ENCODE results near the gene ABCB11.
"Not testable (repeated sequence)": the region's sequence is repeated elsewhere in the genome, so short reads cannot be mapped to it uniquely, and the experiment has no call there.

The ABCB11 gene

DNA sequence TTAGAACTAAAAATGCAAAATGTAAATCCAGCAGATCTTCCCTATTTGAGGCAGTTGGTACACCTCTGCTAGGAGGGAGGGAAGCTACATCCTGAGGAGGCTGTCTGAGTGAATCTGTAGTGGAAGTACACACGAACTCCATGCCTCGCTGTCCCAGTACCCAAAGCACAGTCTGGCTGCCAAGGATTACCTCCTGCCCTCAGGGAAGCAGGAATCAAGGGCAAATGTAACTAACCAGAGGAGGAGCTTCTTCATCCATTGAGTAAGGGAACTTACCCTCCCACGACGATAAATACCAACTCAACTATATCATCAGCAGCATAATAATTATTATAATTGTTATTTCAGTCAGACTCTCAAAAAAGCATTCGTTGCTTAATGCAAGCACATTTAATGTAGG lies 40.3 kb upstream of the ABCB11 start:
- TF ChIP-seq, protein P1, sequence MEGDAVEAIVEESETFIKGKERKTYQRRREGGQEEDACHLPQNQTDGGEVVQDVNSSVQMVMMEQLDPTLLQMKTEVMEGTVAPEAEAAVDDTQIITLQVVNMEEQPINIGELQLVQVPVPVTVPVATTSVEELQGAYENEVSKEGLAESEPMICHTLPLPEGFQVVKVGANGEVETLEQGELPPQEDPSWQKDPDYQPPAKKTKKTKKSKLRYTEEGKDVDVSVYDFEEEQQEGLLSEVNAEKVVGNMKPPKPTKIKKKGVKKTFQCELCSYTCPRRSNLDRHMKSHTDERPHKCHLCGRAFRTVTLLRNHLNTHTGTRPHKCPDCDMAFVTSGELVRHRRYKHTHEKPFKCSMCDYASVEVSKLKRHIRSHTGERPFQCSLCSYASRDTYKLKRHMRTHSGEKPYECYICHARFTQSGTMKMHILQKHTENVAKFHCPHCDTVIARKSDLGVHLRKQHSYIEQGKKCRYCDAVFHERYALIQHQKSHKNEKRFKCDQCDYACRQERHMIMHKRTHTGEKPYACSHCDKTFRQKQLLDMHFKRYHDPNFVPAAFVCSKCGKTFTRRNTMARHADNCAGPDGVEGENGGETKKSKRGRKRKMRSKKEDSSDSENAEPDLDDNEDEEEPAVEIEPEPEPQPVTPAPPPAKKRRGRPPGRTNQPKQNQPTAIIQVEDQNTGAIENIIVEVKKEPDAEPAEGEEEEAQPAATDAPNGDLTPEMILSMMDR (IDR thresholded peaks at IDR 0.05; ENCODE audit: borderline replicate concordance, insufficient read depth, low read depth, low read length) = no peak
- H3K4me3 ChIP-seq (ENCODE audit: low read depth, low read length) = no peak overlapping the region

DNA sequence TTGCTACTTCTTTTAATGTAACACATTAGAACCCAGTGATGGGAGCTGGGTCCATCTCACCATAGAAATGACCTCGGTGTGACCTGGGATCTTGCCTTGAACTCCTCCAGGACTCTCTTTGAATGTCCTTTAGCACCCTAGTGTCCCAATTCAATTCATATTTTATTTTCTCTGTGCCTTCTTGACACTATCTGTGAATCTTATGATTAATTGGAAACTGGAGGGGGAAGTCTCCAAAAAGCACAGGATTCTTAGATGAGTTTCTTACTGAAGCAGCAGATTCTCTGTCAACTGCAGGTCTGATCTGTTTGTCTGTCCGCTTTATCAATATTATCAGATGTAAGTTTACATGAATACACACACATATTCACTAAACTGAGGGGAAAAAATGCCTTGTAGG lies 38.7 kb upstream of the ABCB11 start:
- TF ChIP-seq, protein P1 (IDR thresholded peaks at IDR 0.05; ENCODE audit: borderline replicate concordance, insufficient read depth, low read depth, low read length) = no peak
- no peak overlapping the region for H3K4me3 ChIP-seq (ENCODE audit: low read depth, low read length)

DNA sequence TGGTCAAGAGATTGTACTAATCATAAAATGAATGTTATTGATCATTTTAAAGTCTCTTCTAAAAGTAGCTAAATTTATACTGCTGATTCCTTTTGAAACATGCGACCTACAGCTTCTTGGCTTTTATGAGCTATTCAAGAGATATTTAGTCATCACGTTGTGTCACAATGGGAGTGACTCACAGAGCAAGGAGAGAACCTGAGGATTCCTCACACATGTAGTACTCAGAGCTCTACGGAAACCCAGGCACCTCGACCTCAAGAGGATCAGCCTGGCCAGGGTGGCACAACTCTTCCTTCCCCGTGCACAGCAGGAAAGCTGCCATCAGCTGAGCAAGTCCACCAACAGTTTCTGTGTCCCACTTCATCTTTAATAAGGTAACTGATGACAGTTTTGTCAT lies 38.2 kb upstream of the ABCB11 start, which contains the start of gene DHRS9:
Gene DHRS9 (plus strand): TSS at position 223 of the 400 bp plus-strand sequence. CDS start 12,019 bp downstream, outside the sequence.
- TF ChIP-seq, protein P1 (IDR thresholded peaks at IDR 0.05; ENCODE audit: borderline replicate concordance, insufficient read depth, low read depth, low read length) = no peak
- no peak within 1 kb of the TSS for H3K4me3 ChIP-seq (ENCODE audit: low read depth, low read length)

DNA sequence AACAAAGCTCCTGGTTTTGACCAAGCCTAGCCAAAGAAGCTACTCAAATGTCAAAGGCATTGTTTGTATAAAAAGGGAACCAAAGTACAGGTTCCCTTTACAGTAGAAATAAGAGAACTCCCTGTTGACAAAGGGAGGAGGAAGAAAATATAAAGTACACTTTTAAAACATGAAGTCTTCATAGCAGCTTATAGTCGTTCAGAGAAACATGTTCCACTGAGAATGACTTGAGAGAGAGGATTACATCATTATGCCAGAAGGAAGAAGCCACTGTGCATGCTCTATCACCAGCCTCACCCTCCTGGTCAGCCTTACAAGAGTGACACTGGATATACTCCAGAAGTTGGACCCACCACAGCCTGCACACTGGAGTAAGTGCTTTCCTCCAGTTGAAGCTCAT lies 35.8 kb upstream of the ABCB11 start:
- no peak overlapping the region for H3K4me3 ChIP-seq (ENCODE audit: low read depth, low read length)
- TF ChIP-seq, protein P1 (IDR thresholded peaks at IDR 0.05; ENCODE audit: borderline replicate concordance, insufficient read depth, low read depth, low read length) = no peak

DNA sequence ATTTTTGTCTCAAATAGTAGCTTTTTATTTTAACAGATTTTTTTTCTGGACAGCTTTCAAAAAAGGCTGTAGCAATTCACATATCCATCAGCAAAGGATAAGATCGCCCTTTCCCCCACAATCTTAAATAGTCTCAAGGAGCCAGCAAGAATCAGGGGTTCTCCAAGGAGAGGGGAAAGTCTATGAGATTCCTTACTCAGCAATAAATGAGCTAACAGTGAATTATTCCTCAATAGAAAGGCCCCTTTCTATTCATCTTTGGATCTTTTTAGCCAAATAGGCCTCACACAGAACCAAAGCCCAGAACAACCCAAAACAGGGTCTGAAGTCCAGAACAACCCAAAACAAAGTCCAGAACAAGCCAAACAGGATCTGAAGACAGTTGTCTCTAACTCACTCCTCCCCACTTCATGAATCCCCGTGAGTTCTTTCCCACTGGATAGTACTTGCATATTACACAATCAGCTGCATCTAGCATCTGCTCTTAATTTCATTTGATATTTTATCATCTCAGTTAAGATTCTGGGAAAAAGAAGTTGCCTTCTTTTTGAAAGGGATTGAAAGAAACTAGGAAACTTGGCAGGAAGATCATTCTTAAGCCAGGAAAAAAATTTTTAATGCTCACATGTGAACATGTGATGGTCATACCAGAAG lies 34.9 kb upstream of the ABCB11 start:
- H3K4me3 ChIP-seq (ENCODE audit: low read depth, low read length) = no peak overlapping the region
- TF ChIP-seq, protein P1 (IDR thresholded peaks at IDR 0.05; ENCODE audit: borderline replicate concordance, insufficient read depth, low read depth, low read length) = no peak

DNA sequence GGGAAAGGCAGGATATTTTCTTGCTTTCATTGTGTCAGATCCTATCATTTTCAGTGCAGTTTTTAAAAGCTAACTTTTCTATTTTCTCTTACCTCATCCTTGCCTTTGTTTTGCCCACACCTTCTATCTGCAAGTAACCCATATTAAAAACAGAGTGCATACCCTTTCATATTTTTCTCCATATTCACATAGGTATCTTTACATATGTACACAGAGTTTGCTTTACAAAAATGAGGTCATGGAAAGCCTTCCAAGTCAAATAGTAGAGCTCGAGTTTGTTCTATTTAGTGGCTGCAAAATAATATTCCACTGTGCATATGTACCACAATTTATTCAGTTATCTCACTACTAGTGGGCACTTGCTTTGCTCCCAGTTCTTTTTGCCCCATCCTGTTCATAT lies 34.3 kb upstream of the ABCB11 start:
- TF ChIP-seq, protein P1 (IDR thresholded peaks at IDR 0.05; ENCODE audit: borderline replicate concordance, insufficient read depth, low read depth, low read length) = no peak
- no peak overlapping the region for H3K4me3 ChIP-seq (ENCODE audit: low read depth, low read length)

DNA sequence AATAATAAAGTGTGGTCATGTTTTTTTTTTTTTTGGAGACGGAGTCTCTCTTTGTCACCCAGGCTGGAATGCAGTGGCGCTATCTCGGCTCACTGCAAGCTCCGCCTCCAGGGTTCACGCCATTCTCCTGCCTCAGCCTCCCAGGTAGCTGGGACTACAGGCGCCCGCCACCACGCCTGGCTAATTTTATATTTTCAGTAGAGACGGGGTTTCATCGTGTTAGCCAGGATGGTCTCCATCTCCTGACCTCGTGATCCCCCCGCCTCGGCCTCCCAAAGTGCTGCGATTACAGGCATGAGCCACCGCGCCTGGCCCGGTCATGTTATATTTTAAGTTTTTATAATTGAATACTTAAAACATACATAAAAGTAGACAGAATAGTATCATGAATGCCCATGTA lies 33.1 kb upstream of the ABCB11 start:
- H3K4me3 ChIP-seq (ENCODE audit: low read depth, low read length) = not testable (repeated sequence)

DNA sequence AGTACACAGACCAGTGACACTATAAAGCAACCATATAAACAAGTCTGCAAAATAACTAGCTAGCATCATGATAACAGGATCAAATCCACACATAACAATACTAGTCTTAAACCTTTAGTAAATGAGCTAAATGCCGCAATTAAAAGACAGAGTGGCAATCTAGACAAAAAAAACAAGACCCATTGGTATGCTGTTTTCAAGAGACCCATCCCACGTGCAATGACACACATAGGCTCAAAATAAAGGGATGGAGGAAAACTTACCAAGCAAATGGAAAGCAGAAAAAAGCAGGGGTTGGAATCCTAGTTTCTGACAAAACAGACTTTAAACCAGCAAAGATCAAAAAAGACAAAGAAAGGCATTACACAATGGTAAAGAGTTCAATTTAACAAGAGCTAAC lies 23.5 kb upstream of the ABCB11 start:
- not testable (repeated sequence) for H3K4me3 ChIP-seq (ENCODE audit: low read depth, low read length)

Measured in GM12875 (cell line).